Endothelial cell of umbilical vein (primary cell): Measurements from ENCODE around the gene KLK13. TPM values are rescaled to one million over a fixed set of nuclear protein-coding genes. Genes with fewer than 3 reads are reported as not detected.

ENCODE experiments used
- BruUV-seq: library from RNA; stranded (reverse); fragments of 400-500 nt; replicated peaks from 2 replicates; lab custom pipeline; 2021; lab: Mats Ljungman, UMichigan
- CTCF ChIA-PET: fragments of 300-600, 350-600 bp; sonication (Branson Sonifier 250); formaldehyde crosslinking; loops from one replicate; lab custom pipeline; 2021; ENCODE audit warnings: antibody characterized with exemption, inconsistent platforms; lab: Charles Lee
- POLR2A ChIA-PET: fragments of 300-600, 350-600 bp; sonication (Branson Sonifier 250); formaldehyde crosslinking; loops from one replicate; lab custom pipeline; 2021; ENCODE audit warnings: antibody characterized with exemption, inconsistent platforms; lab: Charles Lee
- DNase-seq: peaks from one replicate; pipeline ENCODE4 v3.0.0-alpha.2; 2011; ENCODE audit warnings: low read depth, low spot score
- FAIRE-seq: peaks from 2 replicates; lab custom pipeline; 2011; peaks lifted over from hg19 to GRCh38; lab: Jason Lieb, UNC
- H2AFZ ChIP-seq: 2 replicates; pipeline ENCODE4 v1.6.0; 2012; ENCODE audit warnings: low read depth, low read length, control low read depth, inconsistent platforms
- H3K27ac ChIP-seq: 2 replicates; pipeline ENCODE4 v1.5.1; 2011; ENCODE audit warnings: low read depth, mild to moderate bottlenecking, control low read depth, low read length, moderate library complexity; ENCODE audit not compliant: insufficient read depth
- H3K27me3 ChIP-seq, 2 experiments: 2 replicates each; pipeline versions ENCODE4 v1.6.0 to v1.6.1; 2011; ENCODE audit warnings: low read length in 2 of 2, mixed read lengths in 1 of 2; ENCODE audit not compliant: control insufficient read depth in 2 of 2, insufficient read depth in 2 of 2
- H3K36me3 ChIP-seq, 2 experiments: 2 replicates in 1 of 2; 3 replicates in 1 of 2; pipeline ENCODE4 v1.5.1; 2011; ENCODE audit warnings: low read length in 2 of 2, mild to moderate bottlenecking in 1 of 2, moderate library complexity in 1 of 2; ENCODE audit not compliant: control insufficient read depth in 2 of 2, insufficient read depth in 2 of 2; ENCODE audit errors: extremely low read depth in 1 of 2
- H3K4me1 ChIP-seq: 3 replicates; pipeline ENCODE4 v1.5.1; 2011; ENCODE audit warnings: mild to moderate bottlenecking, low read length; ENCODE audit not compliant: control insufficient read depth, insufficient read depth; ENCODE audit errors: extremely low read depth
- H3K4me2 ChIP-seq: 2 replicates; pipeline ENCODE4 v1.6.1; 2011; ENCODE audit warnings: low read length, control low read depth, mixed read lengths; ENCODE audit not compliant: insufficient read depth
- H3K4me3 ChIP-seq, 3 experiments: fragments of 200-600 bp in 1 of 3; sonication (generic), shearing (Covaris generic) in 1 of 3; replicated peaks in 1 of 3; 2 replicates each; pipeline ENCODE4 v1.5.1; 2011 to 2016; ENCODE audit warnings: control low read depth in 3 of 3, low read length in 3 of 3, mild to moderate bottlenecking in 2 of 3, inconsistent platforms in 1 of 3, low read depth in 1 of 3, moderate library complexity in 1 of 3; ENCODE audit not compliant: insufficient read depth in 1 of 3
- H3K79me2 ChIP-seq: 2 replicates; pipeline ENCODE4 v1.6.0; 2012; ENCODE audit warnings: low read length, inconsistent platforms; ENCODE audit not compliant: control insufficient read depth, insufficient read depth
- H3K9ac ChIP-seq: replicated peaks from 2 replicates; pipeline ENCODE3; 2011; ENCODE audit warnings: low read length, control low read depth; ENCODE audit not compliant: insufficient read depth; ENCODE audit errors: extremely low read depth
- H3K9me1 ChIP-seq: replicated peaks from 3 replicates; pipeline ENCODE4 v1.6.0; 2011; ENCODE audit warnings: mild to moderate bottlenecking, low read length; ENCODE audit not compliant: control insufficient read depth, insufficient read depth; ENCODE audit errors: extremely low read depth
- H3K9me3 ChIP-seq: replicated peaks from 2 replicates; pipeline ENCODE4 v1.5.1; 2012; ENCODE audit warnings: low read length, inconsistent platforms; ENCODE audit not compliant: control insufficient read depth, insufficient read depth
- H4K20me1 ChIP-seq: replicated peaks from 2 replicates; pipeline ENCODE3; 2011; ENCODE audit warnings: mild to moderate bottlenecking, low read length; ENCODE audit not compliant: control insufficient read depth, insufficient read depth; ENCODE audit errors: extremely low read depth
- CTCF ChIP-seq, 2 donors: IDR thresholded peaks; 1 replicate in 1 of 2; 2 replicates in 1 of 2; pipeline ENCODE4 v1.5.1; 2011; ENCODE audit warnings: low read length in 2 of 2, mild to moderate bottlenecking in 2 of 2, moderate library complexity in 2 of 2, control low read depth in 1 of 2, inconsistent platforms in 1 of 2, low read depth in 1 of 2; ENCODE audit not compliant: insufficient read depth in 1 of 2; ENCODE audit errors: extremely low read depth in 1 of 2
- EZH2 ChIP-seq: IDR thresholded peaks from 2 replicates; pipeline ENCODE4 v1.6.1; 2012; ENCODE audit warnings: borderline replicate concordance, low read depth, mild to moderate bottlenecking, moderate library complexity, low read length, inconsistent platforms; ENCODE audit not compliant: severe bottlenecking
- FOS ChIP-seq: IDR thresholded peaks from 2 replicates; pipeline ENCODE4 v1.6.1; 2011; ENCODE audit warnings: mild to moderate bottlenecking, low read length, moderate library complexity, borderline replicate concordance; ENCODE audit not compliant: insufficient read depth
- GATA2 ChIP-seq: IDR thresholded peaks from 2 replicates; pipeline ENCODE4 v1.7.0; 2011; ENCODE audit warnings: low read depth, mild to moderate bottlenecking, moderate library complexity, mixed read lengths, low read length; ENCODE audit not compliant: insufficient read length, insufficient read depth
- JUN ChIP-seq: IDR thresholded peaks from 2 replicates; pipeline ENCODE4 v1.6.1; 2011; ENCODE audit warnings: borderline replicate concordance, low read depth; ENCODE audit not compliant: insufficient read length, insufficient read depth
- MAX ChIP-seq: IDR thresholded peaks from 2 replicates; pipeline ENCODE4 v1.6.1; 2011; ENCODE audit not compliant: insufficient read depth, insufficient read length
- MYC ChIP-seq: IDR thresholded peaks from one replicate; pipeline ENCODE4 v1.6.1; 2011; ENCODE audit warnings: mild to moderate bottlenecking, low read depth, low read length
- POLR2A ChIP-seq: IDR thresholded peaks from 2 replicates; pipeline ENCODE4 v1.6.1; 2012; ENCODE audit warnings: low read depth, mild to moderate bottlenecking, control low read depth, low read length
- POLR2AphosphoS5 ChIP-seq: IDR thresholded peaks from 2 replicates; pipeline ENCODE4 v1.6.1; 2012; ENCODE audit warnings: low read depth, mild to moderate bottlenecking, control low read depth, low read length, moderate library complexity; ENCODE audit not compliant: insufficient read depth
- dilution Hi-C: fragments of 300-500 bp; cut with MboI; formaldehyde crosslinking; loops from one replicate; pipeline ENCODE4 v1.15.0; 2019; ENCODE audit warnings: low sequenced_read_pairs; ENCODE audit not compliant: extremely low pct_ligation_motif_present
- intact Hi-C: fragments of 100-400 bp; cut with micrococcal nuclease; formaldehyde crosslinking; loops from one replicate; pipeline ENCODE4 v1.10.0; 2022
- polyA plus RNA-seq, 4 experiments: library from polyadenylated mRNA; depleted of rRNA in 3 of 4; stranded (reverse) in 3 of 4; unstranded in 1 of 4; fragments of >200 nt; gene quantifications; 2 replicates each; pipeline versions ENCODE4 v1.2.1 to v1.2.3, GENCODE V29; 2011 to 2012; ENCODE audit warnings: missing spikeins in 1 of 4
- total RNA-seq: library from RNA; stranded (reverse); gene quantifications from 2 replicates; pipeline ENCODE4 v1.2.3, GENCODE V29; 2021

Gene KLK13
- total and polyA plus RNA-seq, 2 donors (not counting 3 experiments of a cell fraction or from before 2014, with no cell fraction given), result not detected

GRCh38 chr19:51102991-51103390 lies 38.1 kb upstream of the KLK13 start:
- peaks cover 2 to 5% of the 10 kb centered on the region in 2 experiments for H3K36me3 ChIP-seq
- ChIA-PET CTCF (interaction anchor here (2.6 kb wide), 1 partner anchor 86 kb away, joined by 7 read pairs; no protein-coding TSS in a partner anchor), POLR2A (no interaction called here)
- peaks cover 8% of the 10 kb centered on the region for H3K4me1 ChIP-seq
- BruUV-seq, result no TSS peak
- no peaks in the 10 kb centered on the region for H4K20me1 ChIP-seq
- no peak overlapping the region for H3K4me3 ChIP-seq
- H3K79me2 ChIP-seq, result peaks cover 59% of the 10 kb centered on the region
- H3K27ac ChIP-seq, result no peak overlapping the region
- H3K9ac ChIP-seq, result no peak overlapping the region
- no peaks in the 10 kb centered on the region for H3K9me3 ChIP-seq
- intact Hi-C loops, result no loop called here
- no peak overlapping the region for H3K4me2 ChIP-seq
- H3K9me1 ChIP-seq, result no peaks in the 10 kb centered on the region
- dilution Hi-C loops, result no loop called here
- FAIRE-seq, result no peak
- H2AFZ ChIP-seq, result no peak overlapping the region
- DNase-seq, result no peak
- TF ChIP-seq GATA2 (no peak), POLR2AphosphoS5 (no peak), MAX (no peak)
- no peaks in the 10 kb centered on the region for H3K27me3 ChIP-seq

GRCh38 chr19:51101171-51101865 lies 36.4 kb upstream of the KLK13 start:
- dilution Hi-C loops (no loop called here), intact Hi-C loops (no loop called here)
- peaks cover 2 to 5% of the 10 kb centered on the region in 2 experiments for H3K36me3 ChIP-seq
- no peak overlapping the region for H2AFZ ChIP-seq
- no peak for TF ChIP-seq MAX
- TF ChIP-seq JUN, result no peak
- TF ChIP-seq FOS, result no peak
- no peak for TF ChIP-seq CTCF (IDR thresholded peaks at IDR 0.05; ENCODE audit: extremely low read depth in 1 of 2, insufficient read depth in 1 of 2, low read depth in 1 of 2, low read length in 2 of 2)
- TF ChIP-seq MYC, result no peak
- TF ChIP-seq GATA2, result no peak
- no peak for TF ChIP-seq POLR2A
- no peak for TF ChIP-seq EZH2
- TF ChIP-seq POLR2AphosphoS5, result no peak
- no peak overlapping the region for H3K4me2 ChIP-seq
- H3K9me3 ChIP-seq, result no peaks in the 10 kb centered on the region
- no peaks in the 10 kb centered on the region for H3K27me3 ChIP-seq
- POLR2A ChIA-PET, result no interaction called here
- DNase-seq (no peak), FAIRE-seq (no peak)
- no peak overlapping the region for H3K4me3 ChIP-seq
- CTCF ChIA-PET, result interaction anchor here (1.1 to 2.6 kb wide), 3 partner anchors 10 to 179 kb away, joined by 4 to 7 read pairs (median 7); no protein-coding TSS in a partner anchor
- H3K4me1 ChIP-seq, result peaks cover 9% of the 10 kb centered on the region
- no TSS peak for BruUV-seq
- H3K27ac ChIP-seq, result no peak overlapping the region
- no peak overlapping the region for H3K9ac ChIP-seq
- no peaks in the 10 kb centered on the region for H3K9me1 ChIP-seq
- H3K79me2 ChIP-seq, result peaks cover 46% of the 10 kb centered on the region
- H4K20me1 ChIP-seq, result no peaks in the 10 kb centered on the region
